IMR-90 (cell line): Measurements from ENCODE around the gene TMEM170B. TPM values are rescaled to one million over a fixed set of nuclear protein-coding genes. Genes with fewer than 3 reads are reported as not detected.

ENCODE experiments used
- ATAC-seq: fragments of 200-7000 bp; cut with Tn5 transposase; 2 replicates; pipeline ENCODE4 v1.9.1; 2020; ENCODE audit warnings: low read depth, mild to moderate bottlenecking, moderate library complexity
- BruUV-seq: library from RNA; stranded (reverse); fragments of 400-500 nt; replicated peaks from 2 replicates; lab custom pipeline; 2021; lab: Mats Ljungman, UMichigan
- CTCF ChIA-PET: fragments of 300-600 bp; formaldehyde crosslinking; extraction: SDS; loops from one replicate; lab custom pipeline; 2021; ENCODE audit warnings: antibody characterized with exemption; lab: Yijun Ruan, JAX
- POLR2A ChIA-PET: fragments of 300-600 bp; sonication (Branson Sonifier 250); formaldehyde crosslinking; loops from one replicate; lab custom pipeline; 2022; ENCODE audit warnings: antibody characterized with exemption; ENCODE audit not compliant: unreplicated experiment; lab: Charles Lee
- DNase-seq: peaks from one replicate; pipeline ENCODE4 v3.0.0; 2013
- H2AFZ ChIP-seq: replicated peaks from 2 replicates; pipeline ENCODE3; 2013; ENCODE audit warnings: low read length, mild to moderate bottlenecking; ENCODE audit not compliant: poor library complexity
- H2AK5ac ChIP-seq: 2 replicates; pipeline ENCODE4 v1.6.1; 2013; ENCODE audit warnings: low read depth, low read length, inconsistent platforms
- H2AK9ac ChIP-seq: replicated peaks from 2 replicates; pipeline ENCODE3; 2013; ENCODE audit warnings: mild to moderate bottlenecking, low read depth, low read length, moderate library complexity; ENCODE audit not compliant: poor library complexity
- H2BK120ac ChIP-seq: 2 replicates; pipeline ENCODE4 v1.6.1; 2013; ENCODE audit warnings: low read depth, low read length, inconsistent platforms
- H2BK15ac ChIP-seq: 3 replicates; pipeline ENCODE4 v1.6.1; 2013; ENCODE audit warnings: low read depth, low read length, inconsistent platforms
- H2BK20ac ChIP-seq: 2 replicates; pipeline ENCODE4 v1.6.1; 2013; ENCODE audit warnings: low read depth, mild to moderate bottlenecking, inconsistent platforms, low read length, moderate library complexity
- H2BK5ac ChIP-seq: 2 replicates; pipeline ENCODE4 v1.6.1; 2013; ENCODE audit warnings: mild to moderate bottlenecking, low read depth, low read length, inconsistent platforms; ENCODE audit not compliant: poor library complexity, severe bottlenecking
- H3K14ac ChIP-seq: replicated peaks from 2 replicates; pipeline ENCODE4 v1.6.1; 2013; ENCODE audit warnings: low read depth, low read length, inconsistent platforms
- H3K18ac ChIP-seq: 2 replicates; pipeline ENCODE4 v1.6.1; 2013; ENCODE audit warnings: low read depth, low read length, control low read depth
- H3K23ac ChIP-seq: 2 replicates; pipeline ENCODE4 v1.6.1; 2013; ENCODE audit warnings: low read depth, low read length, inconsistent platforms
- H3K27ac ChIP-seq: 2 replicates; pipeline ENCODE4 v1.5.1; 2013; ENCODE audit warnings: mild to moderate bottlenecking, control low read depth, low read length; ENCODE audit not compliant: insufficient read depth
- H3K27me3 ChIP-seq: 2 replicates; pipeline ENCODE4 v1.6.1; 2013; ENCODE audit warnings: low read length; ENCODE audit not compliant: control insufficient read depth, insufficient read depth
- H3K36me3 ChIP-seq: 2 replicates; pipeline ENCODE4 v1.6.1; 2013; ENCODE audit warnings: low read length, mixed read lengths; ENCODE audit not compliant: control insufficient read depth, insufficient read depth
- H3K4ac ChIP-seq: 2 replicates; pipeline ENCODE4 v1.6.1; 2013; ENCODE audit warnings: low read depth, low read length, inconsistent platforms
- H3K4me1 ChIP-seq: 2 replicates; pipeline ENCODE4 v1.6.1; 2013; ENCODE audit warnings: low read length, mixed read lengths; ENCODE audit not compliant: control insufficient read depth, insufficient read depth
- H3K4me2 ChIP-seq: 2 replicates; pipeline ENCODE4 v1.6.1; 2013; ENCODE audit warnings: low read depth, mild to moderate bottlenecking, control low read depth, low read length, moderate library complexity
- H3K4me3 ChIP-seq: 2 replicates; pipeline ENCODE4 v1.5.1; 2013; ENCODE audit warnings: low read depth, mild to moderate bottlenecking, control low read depth, low read length, moderate library complexity; ENCODE audit not compliant: insufficient read depth
- H3K56ac ChIP-seq: 2 replicates; pipeline ENCODE4 v1.6.1; 2013; ENCODE audit warnings: low read length, inconsistent platforms; ENCODE audit not compliant: insufficient read depth; ENCODE audit errors: extremely low read depth
- H3K79me1 ChIP-seq, 2 experiments: 2 replicates each; pipeline ENCODE4 v1.6.1; 2013; ENCODE audit warnings: low read length in 2 of 2, inconsistent platforms in 1 of 2, low read depth in 1 of 2
- H3K9ac ChIP-seq: 2 replicates; pipeline ENCODE4 v1.6.1; 2013; ENCODE audit warnings: low read depth, low read length, control low read depth
- H3K9me1 ChIP-seq: 2 replicates; pipeline ENCODE4 v1.6.1; 2013; ENCODE audit warnings: low read length, inconsistent platforms; ENCODE audit not compliant: insufficient read depth
- H3K9me3 ChIP-seq: 2 replicates; pipeline ENCODE4 v1.6.1; 2013; ENCODE audit warnings: low read length; ENCODE audit not compliant: control insufficient read depth, insufficient read depth
- H4K20me1 ChIP-seq: 2 replicates; pipeline ENCODE4 v1.6.1; 2013; ENCODE audit warnings: low read length, inconsistent platforms; ENCODE audit not compliant: insufficient read depth
- H4K5ac ChIP-seq: 2 replicates; pipeline ENCODE4 v1.6.1; 2013; ENCODE audit warnings: mild to moderate bottlenecking, low read depth, low read length, control low read depth
- H4K8ac ChIP-seq, 2 experiments: 2 replicates each; pipeline ENCODE4 v1.6.1; 2013; ENCODE audit warnings: low read depth in 2 of 2, low read length in 2 of 2, control low read depth in 1 of 2, inconsistent platforms in 1 of 2
- H4K91ac ChIP-seq: 2 replicates; pipeline ENCODE4 v1.6.1; 2013; ENCODE audit warnings: low read depth, low read length, inconsistent platforms; ENCODE audit not compliant: insufficient read depth
- BHLHE40 ChIP-seq: fragments of 150-350 bp; IDR thresholded peaks from 2 replicates; pipeline ENCODE4 v1.6.1; 2016; ENCODE audit warnings: mild to moderate bottlenecking, low read depth, low read length
- CEBPB ChIP-seq: IDR thresholded peaks from 2 replicates; pipeline ENCODE4 v1.6.1; 2012; ENCODE audit warnings: low read depth, low read length, improper control_type of control experiment
- CHD1 ChIP-seq: IDR thresholded peaks from 2 replicates; pipeline ENCODE4 v1.6.1; 2012; ENCODE audit warnings: low read depth, low read length, improper control_type of control experiment
- ELK1 ChIP-seq: fragments of 150-350 bp; IDR thresholded peaks from 2 replicates; pipeline ENCODE4 v1.6.1; 2016; ENCODE audit warnings: low read depth, mild to moderate bottlenecking, low read length, moderate library complexity, borderline replicate concordance
- FOS ChIP-seq: fragments of 150-350 bp; IDR thresholded peaks from 2 replicates; pipeline ENCODE4 v1.6.1; 2016; ENCODE audit warnings: low read depth, low read length
- MAFK ChIP-seq: IDR thresholded peaks from 2 replicates; pipeline ENCODE4 v1.6.1; 2012; ENCODE audit warnings: low read depth, low read length, improper control_type of control experiment
- MAZ ChIP-seq: IDR thresholded peaks from 2 replicates; pipeline ENCODE4 v1.6.1; 2012; ENCODE audit warnings: low read depth, mild to moderate bottlenecking, low read length, improper control_type of control experiment, moderate library complexity, borderline replicate concordance
- RAD21 ChIP-seq: IDR thresholded peaks from 2 replicates; pipeline ENCODE4 v1.6.1; 2012; ENCODE audit warnings: low read length, improper control_type of control experiment
- RFX5 ChIP-seq: IDR thresholded peaks from 2 replicates; pipeline ENCODE4 v1.8.0; 2012; ENCODE audit warnings: low read depth, mild to moderate bottlenecking, low read length, moderate library complexity
- SMC3 ChIP-seq: fragments of 150-350 bp; IDR thresholded peaks from 2 replicates; pipeline ENCODE4 v1.6.1; 2016; ENCODE audit warnings: low read depth, mild to moderate bottlenecking, antibody characterized with exemption, low read length, moderate library complexity
- WGBS, 2 experiments: methylation state at CpG; one replicate each; pipeline versions ENCODE4 v1.1.5 to v1.1.7; 2013; ENCODE audit warnings: missing lambda C conversion rate in 2 of 2; ENCODE audit not compliant: insufficient read length in 1 of 2; ENCODE audit errors: extremely low coverage in 2 of 2; 5-methylcytosine and 5-hydroxymethylcytosine counted together
- dilution Hi-C: fragments of 300-500 bp; cut with HindIII; formaldehyde crosslinking; loops from one replicate; pipeline ENCODE4 v1.14.3; 2018; ENCODE audit warnings: low sequenced_read_pairs; ENCODE audit not compliant: unreplicated experiment
- in situ Hi-C: fragments of 300-500 bp; cut with MboI; formaldehyde crosslinking; loops from 3 replicates; pipeline ENCODE4 v1.14.3; 2019; ENCODE audit warnings: low sequenced_read_pairs, inconsistent platforms, mixed read lengths
- intact Hi-C: fragments of 100-400 bp; cut with micrococcal nuclease; formaldehyde crosslinking; loops from 2 replicates; pipeline ENCODE4 v1.10.0; 2022
- polyA plus RNA-seq, 3 experiments: library from polyadenylated mRNA; depleted of rRNA; stranded (reverse); fragments of >200 nt; gene quantifications; 2 replicates each; pipeline ENCODE4 v1.2.3, GENCODE V29; 2012; ENCODE audit warnings: low replicate concordance in 1 of 3
- total RNA-seq: library from RNA; depleted of rRNA; stranded (reverse); fragments of >200 nt; gene quantifications from 2 replicates; pipeline ENCODE4 v1.2.3, GENCODE V29; 2012

The TMEM170B gene
- total and polyA plus RNA-seq, 2 of the 4 experiments (the other 2 are of a cell fraction) = 0.10 to 0.18 TPM

GRCh38 chr6:11522812-11523605 is 14.5 kb upstream of the TMEM170B start (continued):
- TF ChIP-seq CEBPB = no peak

GRCh38 chr6:11525468-11526155 is 11.9 kb upstream of the TMEM170B start:
- Histone ChIP-seq H3K9me3 (no peaks in the 10 kb centered on the region), H3K27me3 (peaks cover 7% of the 10 kb centered on the region), H2BK5ac (peak overlapping the region; percentile 19), H2AFZ (no peak overlapping the region), H4K5ac (no peak overlapping the region), H3K4me2 (no peak overlapping the region), H3K23ac (no peak overlapping the region), H3K4me3 (no peak overlapping the region), H3K14ac (no peak overlapping the region), H3K79me1 (no peaks in the 10 kb centered on the region), H3K9me1 (peaks cover 3% of the 10 kb centered on the region; the same call in 1 of the 2 replicates), H3K36me3 (no peaks in the 10 kb centered on the region), H4K91ac (no peak overlapping the region), H2BK20ac (no peak overlapping the region), H3K18ac (no peak overlapping the region), H3K4ac (no peak overlapping the region), H2AK9ac (no peak overlapping the region), H2BK15ac (no peak overlapping the region), H4K8ac (no peak overlapping the region), H3K4me1 (no peaks in the 10 kb centered on the region), H4K20me1 (no peaks in the 10 kb centered on the region), H3K56ac (no peak overlapping the region), H3K27ac (no peak overlapping the region), H3K9ac (no peak overlapping the region), H2AK5ac (no peak overlapping the region), H2BK120ac (no peak overlapping the region)
- CTCF ChIA-PET = no interaction called here
- DNase-seq (peak; percentile 13), ATAC-seq (no peak; the same call in 1 of the 2 replicates)
- in situ Hi-C loops = no loop called here
- dilution Hi-C loops = no loop called here
- intact Hi-C loops = no loop called here
- no CpG with 5 or more reads among the region's 2 CpGs for WGBS, 2 experiments
- TF ChIP-seq MAFK (no peak), FOS (no peak), RAD21 (no peak), CHD1 (no peak), BHLHE40 (no peak), ELK1 (no peak), MAZ (no peak), RFX5 (no peak), SMC3 (no peak)
- POLR2A ChIA-PET = no interaction called here
- no TSS peak for BruUV-seq
